Adrenal gland (tissue), 5 donors: ENCODE results near the gene YY1.

ENCODE experiments used
- CTCF ChIP-seq, 6 experiments: fragments of 450-650 bp in 4 of 6; fragments of 200-600 bp in 2 of 6; sonication (generic) in 1 of 6; IDR thresholded peaks; 1 replicate in 5 of 6; 2 replicates in 1 of 6; pipeline versions ENCODE4 v1.5.1 to v1.8.0; 2016 to 2021; ENCODE audit warnings: antibody characterized with exemption in 6 of 6, mild to moderate bottlenecking in 2 of 6, moderate library complexity in 1 of 6
- POLR2A ChIP-seq, 2 donors: fragments of 450-650 bp; IDR thresholded peaks; one replicate each; pipeline ENCODE4 v1.6.1; 2017; ENCODE audit warnings: antibody characterized with exemption in 2 of 2, mild to moderate bottlenecking in 2 of 2, moderate library complexity in 1 of 2
- donor health status: DM: no; HTN: no; CAD: no.

DNA sequence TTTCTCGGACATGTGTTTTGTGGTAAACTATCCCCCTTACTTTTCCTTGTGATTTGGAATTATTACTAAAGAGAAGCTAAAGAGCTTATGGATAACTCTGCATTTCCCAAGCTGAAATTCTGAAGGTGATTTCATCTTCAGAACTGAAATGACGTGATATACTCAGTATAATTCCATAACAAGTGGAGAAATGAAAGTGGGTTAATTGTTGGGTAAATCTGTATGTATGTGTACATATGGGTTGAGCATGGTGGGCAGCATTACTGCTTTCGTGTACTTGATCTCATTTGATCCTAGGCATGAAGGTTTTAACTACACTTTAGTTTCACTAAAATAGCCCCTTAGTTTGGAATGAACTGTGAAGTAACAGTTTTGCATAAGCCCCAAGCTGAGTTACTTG lies 4.1 kb downstream of the YY1 start:
- TF ChIP-seq CTCF (IDR thresholded peaks at IDR 0.05) = no peak
- TF ChIP-seq POLR2A (IDR thresholded peaks at IDR 0.05) = no peak
